Endothelial cell of umbilical vein (primary cell): Measurements from ENCODE around the gene RBM33.

Experiments used
- MYC ChIP-seq: IDR thresholded peaks from one replicate; pipeline ENCODE4 v1.6.1; 2011; ENCODE audit warnings: mild to moderate bottlenecking, low read depth, low read length
- POLR2A ChIP-seq: IDR thresholded peaks from 2 replicates; pipeline ENCODE4 v1.6.1; 2012; ENCODE audit warnings: low read depth, mild to moderate bottlenecking, control low read depth, low read length
- POLR2AphosphoS5 ChIP-seq: IDR thresholded peaks from 2 replicates; pipeline ENCODE4 v1.6.1; 2012; ENCODE audit warnings: low read depth, mild to moderate bottlenecking, control low read depth, low read length, moderate library complexity; ENCODE audit not compliant: insufficient read depth

DNA sequence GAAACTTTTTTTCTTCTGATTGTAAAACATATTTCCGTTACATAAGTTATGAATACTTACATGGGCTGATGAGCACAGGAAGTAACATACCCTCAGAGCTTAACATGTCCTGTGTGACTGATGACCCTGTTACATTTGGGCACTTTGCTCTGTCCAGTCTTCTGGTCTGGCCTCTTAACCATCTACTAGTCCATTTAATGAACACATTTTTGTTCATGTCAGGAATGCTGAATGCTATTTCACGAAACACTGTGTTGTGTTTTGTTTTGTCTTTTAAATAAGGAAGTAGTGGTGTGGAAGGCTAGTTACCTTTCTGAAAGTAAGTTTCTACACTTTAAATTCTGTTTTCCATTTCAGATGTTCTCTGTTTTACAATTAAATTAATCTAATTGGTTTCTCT, 77.7 kb downstream of the RBM33 start:
- TF ChIP-seq POLR2AphosphoS5 (no peak), MYC (no peak), POLR2A (no peak)
